Caki2 (cell line): Measurements from ENCODE around the gene ZNF765. TPM values are rescaled to one million over a fixed set of nuclear protein-coding genes. Genes with fewer than 3 reads are reported as not detected.
"Not testable (repeated sequence)": the region's sequence is repeated elsewhere in the genome, so short reads cannot be mapped to it uniquely, and the experiment has no call there.

Source experiments
- DNase-seq: peaks from one replicate; pipeline ENCODE4 v3.0.0-alpha.2; 2015; ENCODE audit warnings: low read depth
- in situ Hi-C: cut with HindIII; loops from 2 replicates; pipeline ENCODE4 v1.10.0; 2016; ENCODE audit warnings: low sequenced_read_pairs, low pct_unique_long_range_greater_than_20kb, mixed read lengths
- total RNA-seq: library from RNA; depleted of rRNA; stranded (reverse); fragments of >200 nt; shearing (Covaris generic); gene quantifications from 2 replicates; pipeline ENCODE4 v1.2.3, GENCODE V29; 2014; ENCODE audit warnings: low replicate concordance

The ZNF765 gene
- total RNA-seq, 1 experiment from 2014 or later: 10.2 TPM

- in situ Hi-C loops: no loop called here
- no peak for DNase-seq
Observed at GRCh38 chr19:53409505-53410204, 14.7 kb downstream of the ZNF765 start.

- DNase-seq, in situ Hi-C loops: not testable (repeated sequence)
Observed at GRCh38 chr19:53420520-53421315, 25.8 kb downstream of the ZNF765 start.

- DNase-seq: no peak
- in situ Hi-C loops: no loop called here
Observed at GRCh38 chr19:53422551-53422950, 27.6 kb downstream of the ZNF765 start.

- in situ Hi-C loops, DNase-seq: not testable (repeated sequence)
Observed at GRCh38 chr19:53423074-53423473, 28.1 kb downstream of the ZNF765 start.

GRCh38 chr19:53423680-53424079, 28.7 kb downstream of the ZNF765 start:
- DNase-seq, in situ Hi-C loops: not testable (repeated sequence)

GRCh38 chr19:53424968-53425597, 30.1 kb downstream of the ZNF765 start:
- no peak for DNase-seq
- in situ Hi-C loops: no loop called here

GRCh38 chr19:53431399-53432087, 36.6 kb downstream of the ZNF765 start, which contains the start of gene ZNF761:
ZNF761 (plus strand) TSS chr19:53431984; CDS start chr19:53447269, 15,285 bp downstream.
- DNase-seq: peak; percentile 87
- in situ Hi-C loops: no loop called here

GRCh38 chr19:53432088-53432661, 37.2 kb downstream of the ZNF765 start:
- DNase-seq: no peak
- in situ Hi-C loops: no loop called here

GRCh38 chr19:53443809-53444208, 48.9 kb downstream of the ZNF765 start:
- DNase-seq, in situ Hi-C loops: not testable (repeated sequence)

GRCh38 chr19:53447196-53447595, 52.2 kb downstream of the ZNF765 start:
- in situ Hi-C loops, DNase-seq: not testable (repeated sequence)

- no peak for DNase-seq
- in situ Hi-C loops: no loop called here
Observed at GRCh38 chr19:53455828-53456227, 60.9 kb downstream of the ZNF765 start.

- in situ Hi-C loops: not testable (repeated sequence)
Observed at GRCh38 chr19:53460131-53460721, 65.3 kb downstream of the ZNF765 start.

GRCh38 chr19:53461866-53462265, 66.9 kb downstream of the ZNF765 start:
- DNase-seq: no peak
- in situ Hi-C loops: no loop called here

More at GRCh38 chr19:53460131-53460721, 65.3 kb downstream of the ZNF765 start:
- not testable (repeated sequence) for DNase-seq

- no peak for DNase-seq
- in situ Hi-C loops: no loop called here
Observed at GRCh38 chr19:53462861-53463260, 67.9 kb downstream of the ZNF765 start.

- in situ Hi-C loops: no loop called here
- no peak for DNase-seq
Observed at GRCh38 chr19:53463263-53463662, 68.3 kb downstream of the ZNF765 start.

- DNase-seq: no peak
- in situ Hi-C loops: no loop called here
Observed at GRCh38 chr19:53466726-53467484, 72.0 kb downstream of the ZNF765 start.
